C4-2B (cell line): ENCODE data around the gene ZNF567.
"Not testable (repeated sequence)": the region's sequence is repeated elsewhere in the genome, so short reads cannot be mapped to it uniquely, and the experiment has no call there.

ENCODE experiments used
- H3K27ac ChIP-seq: fragments of 450-650 bp; 2 replicates; pipeline ENCODE4 v1.5.1; 2017
- ZFX ChIP-seq: fragments of 450-650 bp; IDR thresholded peaks from 2 replicates; pipeline ENCODE4 v1.6.1; 2017
- TF ChIP-seq, protein P1 (sequence below): fragments of 450-650 bp; conservative IDR thresholded peaks from 2 replicates; pipeline ENCODE4 v1.5.1; 2017; ENCODE audit warnings: mild to moderate bottlenecking

ZNF567 gene

DNA sequence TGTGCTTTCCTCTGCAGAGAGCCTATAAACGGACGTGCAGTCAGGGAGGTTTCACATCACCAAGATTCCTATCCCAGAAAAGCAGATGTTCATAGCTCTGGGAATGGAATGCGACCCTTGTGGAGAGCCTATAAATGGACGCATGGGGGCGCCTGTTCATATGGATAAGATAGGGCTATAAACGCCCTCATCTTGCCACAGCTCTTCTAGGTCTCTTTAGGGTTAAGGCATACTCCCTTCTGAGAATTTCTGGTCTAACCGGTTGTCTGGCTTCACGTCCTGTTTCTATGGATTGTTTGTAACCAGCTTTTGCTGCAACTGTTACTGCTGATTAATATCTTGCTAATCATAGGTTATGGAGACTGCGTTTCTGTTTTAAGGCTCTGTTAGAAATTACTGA lies 48.8 kb downstream of the ZNF567 start:
- not testable (repeated sequence) for H3K27ac ChIP-seq
- TF ChIP-seq, protein P1, sequence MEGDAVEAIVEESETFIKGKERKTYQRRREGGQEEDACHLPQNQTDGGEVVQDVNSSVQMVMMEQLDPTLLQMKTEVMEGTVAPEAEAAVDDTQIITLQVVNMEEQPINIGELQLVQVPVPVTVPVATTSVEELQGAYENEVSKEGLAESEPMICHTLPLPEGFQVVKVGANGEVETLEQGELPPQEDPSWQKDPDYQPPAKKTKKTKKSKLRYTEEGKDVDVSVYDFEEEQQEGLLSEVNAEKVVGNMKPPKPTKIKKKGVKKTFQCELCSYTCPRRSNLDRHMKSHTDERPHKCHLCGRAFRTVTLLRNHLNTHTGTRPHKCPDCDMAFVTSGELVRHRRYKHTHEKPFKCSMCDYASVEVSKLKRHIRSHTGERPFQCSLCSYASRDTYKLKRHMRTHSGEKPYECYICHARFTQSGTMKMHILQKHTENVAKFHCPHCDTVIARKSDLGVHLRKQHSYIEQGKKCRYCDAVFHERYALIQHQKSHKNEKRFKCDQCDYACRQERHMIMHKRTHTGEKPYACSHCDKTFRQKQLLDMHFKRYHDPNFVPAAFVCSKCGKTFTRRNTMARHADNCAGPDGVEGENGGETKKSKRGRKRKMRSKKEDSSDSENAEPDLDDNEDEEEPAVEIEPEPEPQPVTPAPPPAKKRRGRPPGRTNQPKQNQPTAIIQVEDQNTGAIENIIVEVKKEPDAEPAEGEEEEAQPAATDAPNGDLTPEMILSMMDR: peak; percentile 22; the same call in 1 of the 2 replicates

DNA sequence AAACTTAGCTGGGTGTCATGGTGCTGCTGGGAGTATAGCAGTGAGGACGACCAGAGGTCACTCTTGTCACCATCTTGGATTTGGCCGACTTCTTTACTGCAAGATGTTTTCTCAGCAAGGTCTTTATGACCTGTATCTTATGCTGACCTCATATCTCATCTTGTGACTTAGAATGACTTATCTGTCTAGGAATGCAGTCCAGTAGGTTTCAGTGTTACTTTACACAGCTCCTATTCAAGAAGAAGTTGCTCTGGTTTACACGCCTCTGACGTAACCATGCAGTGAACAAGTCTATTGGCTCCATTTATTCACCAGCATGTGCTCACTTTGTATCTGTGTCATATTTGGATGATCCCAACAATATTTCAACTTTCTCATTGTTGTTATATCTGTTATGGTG lies 58.5 kb downstream of the ZNF567 start:
- TF ChIP-seq, protein P1: no peak
- no peak for TF ChIP-seq ZFX
- no peak overlapping the region for H3K27ac ChIP-seq

DNA sequence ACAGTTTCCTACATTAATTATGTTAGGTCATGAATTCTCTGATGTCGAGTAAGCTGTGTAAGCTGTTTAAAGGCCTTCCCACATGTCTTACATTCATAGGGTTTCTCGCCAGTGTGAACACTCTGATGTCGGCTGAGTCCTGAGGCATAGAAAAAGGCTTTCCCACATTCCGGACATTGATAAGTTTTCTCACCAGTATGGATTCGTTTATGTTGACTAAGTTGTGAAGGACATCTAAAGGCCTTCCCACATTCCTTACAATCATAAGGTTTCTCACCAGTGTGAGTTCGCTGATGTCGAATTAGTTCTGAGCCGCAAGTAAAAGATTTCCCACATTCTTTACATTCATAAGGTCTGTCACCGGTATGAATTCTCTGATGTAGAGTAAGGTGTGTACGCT lies 60.3 kb downstream of the ZNF567 start:
- H3K27ac ChIP-seq: no peak overlapping the region
- TF ChIP-seq ZFX: no peak
- TF ChIP-seq, protein P1: no peak

DNA sequence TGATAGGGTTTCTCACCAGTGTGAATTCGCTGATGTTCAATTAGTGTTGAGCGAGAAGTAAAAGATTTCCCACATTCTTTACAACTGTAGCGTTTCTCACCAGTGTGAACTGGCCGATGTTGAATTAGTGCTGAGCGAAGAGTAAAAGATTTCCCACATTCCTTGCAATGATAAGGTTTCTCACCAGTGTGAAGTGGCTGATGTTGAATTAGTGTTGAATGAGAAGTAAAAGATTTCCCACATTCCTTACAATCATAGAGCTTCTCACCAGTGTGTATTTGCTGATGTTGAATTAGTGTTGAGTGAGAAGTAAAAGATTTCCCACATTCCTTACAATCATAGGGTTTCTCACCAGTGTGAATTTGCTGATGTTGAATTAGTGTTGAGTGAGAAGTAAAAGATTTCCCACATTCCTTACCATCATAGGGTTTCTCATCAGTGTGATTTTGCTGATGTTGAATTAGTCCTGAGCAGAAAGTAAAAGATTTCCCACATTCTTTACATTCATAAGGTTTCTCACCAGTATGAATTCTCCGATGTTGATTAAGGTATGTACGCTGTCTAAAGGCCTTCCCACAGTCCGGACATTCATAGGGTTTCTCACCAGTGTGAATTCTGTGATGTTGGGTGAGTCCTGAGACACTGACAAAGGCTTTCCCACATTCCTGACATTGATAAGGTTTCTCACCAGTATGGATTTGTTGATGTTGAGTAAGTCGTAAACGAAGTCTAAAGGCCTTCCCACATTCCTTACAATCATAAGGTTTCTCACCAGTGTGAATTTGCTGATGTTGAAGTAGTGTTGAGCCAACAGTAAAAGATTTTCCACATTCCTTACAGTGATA lies 61.2 kb downstream of the ZNF567 start:
- TF ChIP-seq, protein P1: no peak
- TF ChIP-seq ZFX: no peak

DNA sequence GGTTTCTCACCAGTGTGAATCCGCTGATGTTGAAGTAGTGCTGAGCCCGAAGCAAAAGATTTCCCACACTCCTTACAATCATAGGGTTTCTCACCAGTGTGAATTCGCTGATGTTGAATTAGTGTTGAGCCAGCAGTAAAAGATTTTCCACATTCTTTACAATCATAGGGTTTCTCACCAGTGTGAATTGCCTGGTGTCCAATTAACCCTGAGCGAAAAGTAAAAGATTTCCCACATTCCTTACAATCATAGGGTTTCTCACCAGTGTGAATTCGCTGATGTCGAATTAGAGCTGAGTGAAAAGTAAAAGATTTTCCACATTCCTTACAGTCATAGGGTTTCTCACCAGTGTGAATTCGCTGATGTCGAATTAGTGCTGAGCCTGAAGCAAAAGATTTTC lies 62.2 kb downstream of the ZNF567 start:
- H3K27ac ChIP-seq: not testable (repeated sequence)

More for the DNA sequence above, 61.2 kb downstream of the ZNF567 start:
- no peak overlapping the region for H3K27ac ChIP-seq

DNA sequence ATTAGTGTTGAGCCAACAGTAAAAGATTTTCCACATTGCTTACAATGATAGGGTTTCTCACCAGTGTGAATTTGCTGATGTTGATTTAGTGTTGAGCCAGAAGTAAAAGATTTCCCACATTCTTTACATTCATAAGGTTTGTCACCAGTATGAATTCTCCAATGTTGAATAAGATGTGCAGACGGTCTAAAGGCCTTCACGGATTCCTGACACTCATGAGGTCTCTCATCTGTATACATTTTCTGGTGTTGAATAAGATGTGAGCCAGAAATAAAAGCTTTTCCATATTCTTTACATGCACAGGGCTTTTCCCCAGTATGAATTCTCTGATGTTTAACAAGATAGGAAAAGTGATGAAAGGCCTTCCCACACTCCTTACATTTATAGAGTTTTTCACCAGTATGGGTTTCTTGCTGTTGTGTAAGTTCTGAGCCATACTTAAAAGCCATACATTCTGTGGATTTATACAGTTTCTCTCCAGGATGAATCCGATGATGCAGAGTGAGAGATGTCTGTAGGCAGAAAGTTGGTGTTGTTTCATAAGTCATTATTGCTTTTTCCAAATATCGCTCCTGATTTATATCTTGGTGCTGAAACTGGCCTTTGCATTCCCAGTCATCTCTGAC lies 62.8 kb downstream of the ZNF567 start:
- TF ChIP-seq, protein P1: no peak
- TF ChIP-seq ZFX: no peak
- no peak overlapping the region for H3K27ac ChIP-seq
